Measurements from ENCODE around the gene DNAJC7. TPM values are rescaled to one million over a fixed set of nuclear protein-coding genes. Genes with fewer than 3 reads are reported as not detected.

Gene DNAJC7
- total RNA-seq, 1 donor from 2014 or later = 103 TPM

- intact Hi-C loops (cut with micrococcal nuclease) = no loop called here
Observed at GRCh38 chr17:41977991-41978390, 39.2 kb downstream of the DNAJC7 start.

GRCh38 chr17:41976142-41976768, 41.0 kb downstream of the DNAJC7 start:
- intact Hi-C loops (cut with micrococcal nuclease) = no loop called here

- intact Hi-C loops (cut with micrococcal nuclease) = no loop called here
Observed at GRCh38 chr17:41975099-41976083, 41.8 kb downstream of the DNAJC7 start.

- intact Hi-C loops (cut with micrococcal nuclease) = no loop called here
Observed at GRCh38 chr17:41974658-41975057, 42.6 kb downstream of the DNAJC7 start.

GRCh38 chr17:41974031-41974430, 43.2 kb downstream of the DNAJC7 start:
- intact Hi-C loops (cut with micrococcal nuclease) = no loop called here

- intact Hi-C loops (cut with micrococcal nuclease) = no loop called here
Observed at GRCh38 chr17:41973408-41973811, 43.8 kb downstream of the DNAJC7 start.

GRCh38 chr17:41972571-41973407, 44.5 kb downstream of the DNAJC7 start:
- intact Hi-C loops (cut with micrococcal nuclease) = no loop called here

GRCh38 chr17:41971721-41972523, 45.3 kb downstream of the DNAJC7 start:
- intact Hi-C loops (cut with micrococcal nuclease) = no loop called here

- intact Hi-C loops (cut with micrococcal nuclease) = no loop called here
Observed at GRCh38 chr17:41970901-41971331, 46.3 kb downstream of the DNAJC7 start.

GRCh38 chr17:41968676-41969075, 48.6 kb downstream of the DNAJC7 start:
- intact Hi-C loops (cut with micrococcal nuclease) = loop anchor here (5.0 kb wide), 2 partner anchors 99 to 419 kb away; partner anchors contain the start of gene STAT3

- intact Hi-C loops (cut with micrococcal nuclease) = loop anchor here (2.0 to 5.0 kb wide), 3 partner anchors 99 to 419 kb away; partner anchors contain the start of gene STAT3
Observed at GRCh38 chr17:41967921-41968578, 49.2 kb downstream of the DNAJC7 start.

- intact Hi-C loops (cut with micrococcal nuclease) = loop anchor here (2.0 to 5.0 kb wide), 3 partner anchors 100 to 420 kb away; partner anchors contain the start of gene STAT3
Observed at GRCh38 chr17:41967141-41967920, 49.9 kb downstream of the DNAJC7 start.

GRCh38 chr17:41966463-41967140, 50.6 kb downstream of the DNAJC7 start, which contains the start of gene CNP:
Gene CNP (plus strand): TSS chr17:41966795. CDS start chr17:41966885, 90 bp downstream.
- intact Hi-C loops (cut with micrococcal nuclease) = loop anchor here (1.0 to 5.0 kb wide), 9 partner anchors 36 to 421 kb away; partner anchors contain the start of genes DNAJC7, KCNH4, KLHL11 and ODAD4

- intact Hi-C loops (cut with micrococcal nuclease) = loop anchor here (1.0 to 5.0 kb wide), 9 partner anchors 36 to 421 kb away; partner anchors contain the start of genes DNAJC7, KCNH4, KLHL11 and ODAD4
Observed at GRCh38 chr17:41965694-41966462, 51.4 kb downstream of the DNAJC7 start.

GRCh38 chr17:41962768-41963434, 54.3 kb downstream of the DNAJC7 start:
- intact Hi-C loops (cut with micrococcal nuclease) = loop anchor here (1.0 kb wide), 1 partner anchor 153 kb away; no protein-coding TSS in a partner anchor

GRCh38 chr17:41962111-41962510, 55.1 kb downstream of the DNAJC7 start:
- intact Hi-C loops (cut with micrococcal nuclease) = no loop called here

All from T-helper 1 cell treated with Interleukin-12 subunit alpha and Interleukin-12 subunit beta and Interleukin-4 antibody, amounts not matched to agents 30 ng/mL and 1 ng/mL, for 36 hours (primary cell).